IMR-90 (cell line): ENCODE results near the gene MOCS1. TPM values are rescaled to one million over a fixed set of nuclear protein-coding genes. Genes with fewer than 3 reads are reported as not detected.
A peak's percentile ranks its signal among the peaks of the same experiment; 100 is the strongest.

Source experiments
- ATAC-seq: fragments of 200-7000 bp; cut with Tn5 transposase; 2 replicates; pipeline ENCODE4 v1.9.1; 2020; ENCODE audit warnings: low read depth, mild to moderate bottlenecking, moderate library complexity
- BruUV-seq: library from RNA; stranded (reverse); fragments of 400-500 nt; replicated peaks from 2 replicates; lab custom pipeline; 2021; lab: Mats Ljungman, UMichigan
- CTCF ChIA-PET: fragments of 300-600 bp; formaldehyde crosslinking; extraction: SDS; loops from one replicate; lab custom pipeline; 2021; ENCODE audit warnings: antibody characterized with exemption; lab: Yijun Ruan, JAX
- POLR2A ChIA-PET: fragments of 300-600 bp; sonication (Branson Sonifier 250); formaldehyde crosslinking; loops from one replicate; lab custom pipeline; 2022; ENCODE audit warnings: antibody characterized with exemption; ENCODE audit not compliant: unreplicated experiment; lab: Charles Lee
- DNase-seq: peaks from one replicate; pipeline ENCODE4 v3.0.0; 2013
- H2AFZ ChIP-seq: replicated peaks from 2 replicates; pipeline ENCODE3; 2013; ENCODE audit warnings: low read length, mild to moderate bottlenecking; ENCODE audit not compliant: poor library complexity
- H2AK5ac ChIP-seq: 2 replicates; pipeline ENCODE4 v1.6.1; 2013; ENCODE audit warnings: low read depth, low read length, inconsistent platforms
- H2AK9ac ChIP-seq: replicated peaks from 2 replicates; pipeline ENCODE3; 2013; ENCODE audit warnings: mild to moderate bottlenecking, low read depth, low read length, moderate library complexity; ENCODE audit not compliant: poor library complexity
- H2BK120ac ChIP-seq: 2 replicates; pipeline ENCODE4 v1.6.1; 2013; ENCODE audit warnings: low read depth, low read length, inconsistent platforms
- H2BK15ac ChIP-seq: 3 replicates; pipeline ENCODE4 v1.6.1; 2013; ENCODE audit warnings: low read depth, low read length, inconsistent platforms
- H2BK20ac ChIP-seq: 2 replicates; pipeline ENCODE4 v1.6.1; 2013; ENCODE audit warnings: low read depth, mild to moderate bottlenecking, inconsistent platforms, low read length, moderate library complexity
- H2BK5ac ChIP-seq: 2 replicates; pipeline ENCODE4 v1.6.1; 2013; ENCODE audit warnings: mild to moderate bottlenecking, low read depth, low read length, inconsistent platforms; ENCODE audit not compliant: poor library complexity, severe bottlenecking
- H3K14ac ChIP-seq: replicated peaks from 2 replicates; pipeline ENCODE4 v1.6.1; 2013; ENCODE audit warnings: low read depth, low read length, inconsistent platforms
- H3K18ac ChIP-seq: 2 replicates; pipeline ENCODE4 v1.6.1; 2013; ENCODE audit warnings: low read depth, low read length, control low read depth
- H3K23ac ChIP-seq: 2 replicates; pipeline ENCODE4 v1.6.1; 2013; ENCODE audit warnings: low read depth, low read length, inconsistent platforms
- H3K27ac ChIP-seq: 2 replicates; pipeline ENCODE4 v1.5.1; 2013; ENCODE audit warnings: mild to moderate bottlenecking, control low read depth, low read length; ENCODE audit not compliant: insufficient read depth
- H3K27me3 ChIP-seq: 2 replicates; pipeline ENCODE4 v1.6.1; 2013; ENCODE audit warnings: low read length; ENCODE audit not compliant: control insufficient read depth, insufficient read depth
- H3K36me3 ChIP-seq: 2 replicates; pipeline ENCODE4 v1.6.1; 2013; ENCODE audit warnings: low read length, mixed read lengths; ENCODE audit not compliant: control insufficient read depth, insufficient read depth
- H3K4ac ChIP-seq: 2 replicates; pipeline ENCODE4 v1.6.1; 2013; ENCODE audit warnings: low read depth, low read length, inconsistent platforms
- H3K4me1 ChIP-seq: 2 replicates; pipeline ENCODE4 v1.6.1; 2013; ENCODE audit warnings: low read length, mixed read lengths; ENCODE audit not compliant: control insufficient read depth, insufficient read depth
- H3K4me2 ChIP-seq: 2 replicates; pipeline ENCODE4 v1.6.1; 2013; ENCODE audit warnings: low read depth, mild to moderate bottlenecking, control low read depth, low read length, moderate library complexity
- H3K4me3 ChIP-seq: 2 replicates; pipeline ENCODE4 v1.5.1; 2013; ENCODE audit warnings: low read depth, mild to moderate bottlenecking, control low read depth, low read length, moderate library complexity; ENCODE audit not compliant: insufficient read depth
- H3K56ac ChIP-seq: 2 replicates; pipeline ENCODE4 v1.6.1; 2013; ENCODE audit warnings: low read length, inconsistent platforms; ENCODE audit not compliant: insufficient read depth; ENCODE audit errors: extremely low read depth
- H3K79me1 ChIP-seq, 2 experiments: 2 replicates each; pipeline ENCODE4 v1.6.1; 2013; ENCODE audit warnings: low read length in 2 of 2, inconsistent platforms in 1 of 2, low read depth in 1 of 2
- H3K9ac ChIP-seq: 2 replicates; pipeline ENCODE4 v1.6.1; 2013; ENCODE audit warnings: low read depth, low read length, control low read depth
- H3K9me1 ChIP-seq: 2 replicates; pipeline ENCODE4 v1.6.1; 2013; ENCODE audit warnings: low read length, inconsistent platforms; ENCODE audit not compliant: insufficient read depth
- H3K9me3 ChIP-seq: 2 replicates; pipeline ENCODE4 v1.6.1; 2013; ENCODE audit warnings: low read length; ENCODE audit not compliant: control insufficient read depth, insufficient read depth
- H4K20me1 ChIP-seq: 2 replicates; pipeline ENCODE4 v1.6.1; 2013; ENCODE audit warnings: low read length, inconsistent platforms; ENCODE audit not compliant: insufficient read depth
- H4K5ac ChIP-seq: 2 replicates; pipeline ENCODE4 v1.6.1; 2013; ENCODE audit warnings: mild to moderate bottlenecking, low read depth, low read length, control low read depth
- H4K8ac ChIP-seq, 2 experiments: 2 replicates each; pipeline ENCODE4 v1.6.1; 2013; ENCODE audit warnings: low read depth in 2 of 2, low read length in 2 of 2, control low read depth in 1 of 2, inconsistent platforms in 1 of 2
- H4K91ac ChIP-seq: 2 replicates; pipeline ENCODE4 v1.6.1; 2013; ENCODE audit warnings: low read depth, low read length, inconsistent platforms; ENCODE audit not compliant: insufficient read depth
- MXI1 ChIP-seq: IDR thresholded peaks from 2 replicates; pipeline ENCODE4 v1.6.1; 2012; ENCODE audit warnings: low read depth, mild to moderate bottlenecking, low read length, moderate library complexity, borderline replicate concordance
- SMC3 ChIP-seq: fragments of 150-350 bp; IDR thresholded peaks from 2 replicates; pipeline ENCODE4 v1.6.1; 2016; ENCODE audit warnings: low read depth, mild to moderate bottlenecking, antibody characterized with exemption, low read length, moderate library complexity
- WGBS, 2 experiments: methylation state at CpG; one replicate each; pipeline versions ENCODE4 v1.1.5 to v1.1.7; 2013; ENCODE audit warnings: missing lambda C conversion rate in 2 of 2; ENCODE audit not compliant: insufficient read length in 1 of 2; ENCODE audit errors: extremely low coverage in 2 of 2; 5-methylcytosine and 5-hydroxymethylcytosine counted together
- dilution Hi-C: fragments of 300-500 bp; cut with HindIII; formaldehyde crosslinking; loops from one replicate; pipeline ENCODE4 v1.14.3; 2018; ENCODE audit warnings: low sequenced_read_pairs; ENCODE audit not compliant: unreplicated experiment
- in situ Hi-C: fragments of 300-500 bp; cut with MboI; formaldehyde crosslinking; loops from 3 replicates; pipeline ENCODE4 v1.14.3; 2019; ENCODE audit warnings: low sequenced_read_pairs, inconsistent platforms, mixed read lengths
- intact Hi-C: fragments of 100-400 bp; cut with micrococcal nuclease; formaldehyde crosslinking; loops from 2 replicates; pipeline ENCODE4 v1.10.0; 2022
- polyA plus RNA-seq, 3 experiments: library from polyadenylated mRNA; depleted of rRNA; stranded (reverse); fragments of >200 nt; gene quantifications; 2 replicates each; pipeline ENCODE4 v1.2.3, GENCODE V29; 2012; ENCODE audit warnings: low replicate concordance in 1 of 3
- total RNA-seq: library from RNA; depleted of rRNA; stranded (reverse); fragments of >200 nt; gene quantifications from 2 replicates; pipeline ENCODE4 v1.2.3, GENCODE V29; 2012

Gene MOCS1
- total and polyA plus RNA-seq, 2 of the 4 experiments (the other 2 are of a cell fraction): 5.5 to 9.5 TPM

GRCh38 chr6:39899554-39900295 is 34.5 kb downstream of the MOCS1 start:
- H2BK15ac ChIP-seq: no peak overlapping the region
- ChIA-PET CTCF (no interaction called here), POLR2A (no interaction called here)
- TF ChIP-seq MXI1: no peak
- no peak for TF ChIP-seq SMC3
- ATAC-seq (no peak), DNase-seq (peak; percentile 14)
- H3K79me1 ChIP-seq: no peaks in the 10 kb centered on the region
- no peak overlapping the region for H3K23ac ChIP-seq
- no peak overlapping the region for H3K56ac ChIP-seq
- intact Hi-C loops: loop anchor here (10.0 kb wide), 2 partner anchors 335 to 405 kb away; no protein-coding TSS in a partner anchor
- H3K27me3 ChIP-seq: no peaks in the 10 kb centered on the region
- no peaks in the 10 kb centered on the region for H4K20me1 ChIP-seq
- 100% methylated on average over 3 of the region's 10 CpGs; no CpG with 5 or more reads in 1 of the 2 experiments for WGBS, 2 experiments
- no peak overlapping the region for H2BK120ac ChIP-seq
- H3K9me1 ChIP-seq: no peaks in the 10 kb centered on the region; the same call in 1 of the 2 replicates
- no peaks in the 10 kb centered on the region for H3K9me3 ChIP-seq
- H4K91ac ChIP-seq: no peak overlapping the region
- no peak overlapping the region for H3K9ac ChIP-seq
- in situ Hi-C loops: no loop called here
- H3K27ac ChIP-seq: no peak overlapping the region
- no peak overlapping the region for H3K4me2 ChIP-seq
- H3K4me1 ChIP-seq: no peaks in the 10 kb centered on the region
- peaks cover 27% of the 10 kb centered on the region; the same call in 1 of the 2 replicates for H3K36me3 ChIP-seq
- no peak overlapping the region for H2BK5ac ChIP-seq
- H4K8ac ChIP-seq: no peak overlapping the region
- no peak overlapping the region for H3K4ac ChIP-seq
- no peak overlapping the region for H3K18ac ChIP-seq
- H2AK5ac ChIP-seq: no peak overlapping the region
- H4K5ac ChIP-seq: no peak overlapping the region
- no peak overlapping the region for H2AFZ ChIP-seq
- no peak overlapping the region for H3K14ac ChIP-seq
- no peak overlapping the region for H2AK9ac ChIP-seq
- no peak overlapping the region for H3K4me3 ChIP-seq
- BruUV-seq: no TSS peak
- dilution Hi-C loops: no loop called here
- no peak overlapping the region for H2BK20ac ChIP-seq
